DND-41 (cell line): ENCODE results near the gene PSMG1.

Experiments
- ATAC-seq: fragments of 200-7000 bp; cut with Tn5 transposase; 3 replicates; pipeline ENCODE4 v1.9.1; 2021; ENCODE audit warnings: low read depth; ENCODE audit not compliant: insufficient read depth
- DNase-seq: peaks from one replicate; pipeline ENCODE4 v3.0.0-alpha.2; 2020
- H2AFZ ChIP-seq: 2 replicates; pipeline ENCODE4 v1.6.0; 2012; ENCODE audit warnings: low read depth, low read length
- H3K27ac ChIP-seq: 2 replicates; pipeline ENCODE4 v1.5.1; 2012; ENCODE audit warnings: low read length, inconsistent platforms
- H3K27me3 ChIP-seq: fragments of 200-600 bp; sonication (generic); 2 replicates; pipeline ENCODE4 v1.6.0; 2012; ENCODE audit warnings: low read length, mild to moderate bottlenecking, inconsistent platforms; ENCODE audit not compliant: insufficient read depth, poor library complexity
- H3K36me3 ChIP-seq: 2 replicates; pipeline ENCODE4 v1.5.1; 2012; ENCODE audit warnings: low read length, inconsistent platforms; ENCODE audit not compliant: insufficient read depth
- H3K4me1 ChIP-seq: 2 replicates; pipeline ENCODE4 v1.5.1; 2012; ENCODE audit warnings: mild to moderate bottlenecking, low read length; ENCODE audit not compliant: insufficient read depth
- H3K4me2 ChIP-seq: 2 replicates; pipeline ENCODE4 v1.6.0; 2012; ENCODE audit warnings: mild to moderate bottlenecking, moderate library complexity, low read length, inconsistent platforms; ENCODE audit not compliant: insufficient read depth
- H3K4me3 ChIP-seq, 2 experiments: fragments of 200-600 bp in 1 of 2; shearing (Covaris generic) in 1 of 2; 2 replicates each; pipeline ENCODE4 v1.5.1; 2012 to 2016; ENCODE audit warnings: inconsistent platforms in 2 of 2, low read length in 2 of 2, mild to moderate bottlenecking in 2 of 2, low read depth in 1 of 2, moderate library complexity in 1 of 2
- H3K79me2 ChIP-seq: 2 replicates; pipeline ENCODE4 v1.6.0; 2012; ENCODE audit warnings: low read length, inconsistent platforms; ENCODE audit not compliant: insufficient read depth
- H3K9ac ChIP-seq: 2 replicates; pipeline ENCODE4 v1.6.0; 2012; ENCODE audit warnings: low read depth, mild to moderate bottlenecking, inconsistent platforms, low read length, moderate library complexity
- H3K9me3 ChIP-seq: 2 replicates; pipeline ENCODE4 v1.5.1; 2012; ENCODE audit warnings: low read length, moderate library complexity, mild to moderate bottlenecking, inconsistent platforms; ENCODE audit not compliant: insufficient read depth, severe bottlenecking
- H4K20me1 ChIP-seq: 2 replicates; pipeline ENCODE4 v1.6.0; 2012; ENCODE audit warnings: low read length; ENCODE audit not compliant: insufficient read depth
- EZH2 ChIP-seq: IDR thresholded peaks from 3 replicates; pipeline ENCODE4 v1.6.1; 2012; ENCODE audit warnings: borderline replicate concordance, low read depth, mild to moderate bottlenecking, moderate library complexity, low read length, inconsistent platforms; ENCODE audit not compliant: severe bottlenecking
- TF ChIP-seq, protein P1 (sequence below): IDR thresholded peaks from 2 replicates; pipeline ENCODE4 v1.5.1; 2012; ENCODE audit warnings: borderline replicate concordance, low read length, moderate library complexity, mild to moderate bottlenecking; ENCODE audit not compliant: poor library complexity, severe bottlenecking; ENCODE audit errors: extremely low read depth

The PSMG1 gene

DNA sequence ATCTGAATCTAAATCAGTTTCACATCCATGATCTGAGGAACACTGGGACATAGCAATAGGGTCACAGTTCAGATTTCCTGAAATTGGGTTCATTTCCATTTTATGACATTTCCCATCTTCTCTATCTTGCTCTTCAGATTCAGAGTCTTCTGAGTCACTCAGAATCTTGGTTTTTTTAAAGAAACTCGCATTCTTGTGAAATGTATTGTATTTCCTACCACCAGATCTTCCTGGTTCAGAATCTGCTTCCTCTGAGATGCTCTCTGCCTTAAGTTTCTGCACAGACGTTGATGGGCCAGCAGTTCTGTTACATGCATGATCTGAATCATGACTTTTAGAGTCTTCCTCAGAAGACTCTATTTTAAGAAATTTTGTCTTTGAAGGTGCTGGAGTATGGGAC lies 15.5 kb upstream of the PSMG1 start:
- H3K36me3 ChIP-seq = peaks cover 98% of the 10 kb centered on the region
- H3K27me3 ChIP-seq = no peaks in the 10 kb centered on the region
- DNase-seq (no peak), ATAC-seq (no peak)
- no peaks in the 10 kb centered on the region for H3K4me1 ChIP-seq
- no peak overlapping the region for H3K4me3 ChIP-seq
- H3K9me3 ChIP-seq = no peaks in the 10 kb centered on the region
- H2AFZ ChIP-seq = no peak overlapping the region
- H3K79me2 ChIP-seq = no peaks in the 10 kb centered on the region
- no peak overlapping the region for H3K27ac ChIP-seq
- H3K4me2 ChIP-seq = no peak overlapping the region
- no peaks in the 10 kb centered on the region for H4K20me1 ChIP-seq
- no peak overlapping the region for H3K9ac ChIP-seq
- no peak for TF ChIP-seq EZH2
- TF ChIP-seq, protein P1, sequence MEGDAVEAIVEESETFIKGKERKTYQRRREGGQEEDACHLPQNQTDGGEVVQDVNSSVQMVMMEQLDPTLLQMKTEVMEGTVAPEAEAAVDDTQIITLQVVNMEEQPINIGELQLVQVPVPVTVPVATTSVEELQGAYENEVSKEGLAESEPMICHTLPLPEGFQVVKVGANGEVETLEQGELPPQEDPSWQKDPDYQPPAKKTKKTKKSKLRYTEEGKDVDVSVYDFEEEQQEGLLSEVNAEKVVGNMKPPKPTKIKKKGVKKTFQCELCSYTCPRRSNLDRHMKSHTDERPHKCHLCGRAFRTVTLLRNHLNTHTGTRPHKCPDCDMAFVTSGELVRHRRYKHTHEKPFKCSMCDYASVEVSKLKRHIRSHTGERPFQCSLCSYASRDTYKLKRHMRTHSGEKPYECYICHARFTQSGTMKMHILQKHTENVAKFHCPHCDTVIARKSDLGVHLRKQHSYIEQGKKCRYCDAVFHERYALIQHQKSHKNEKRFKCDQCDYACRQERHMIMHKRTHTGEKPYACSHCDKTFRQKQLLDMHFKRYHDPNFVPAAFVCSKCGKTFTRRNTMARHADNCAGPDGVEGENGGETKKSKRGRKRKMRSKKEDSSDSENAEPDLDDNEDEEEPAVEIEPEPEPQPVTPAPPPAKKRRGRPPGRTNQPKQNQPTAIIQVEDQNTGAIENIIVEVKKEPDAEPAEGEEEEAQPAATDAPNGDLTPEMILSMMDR = no peak

DNA sequence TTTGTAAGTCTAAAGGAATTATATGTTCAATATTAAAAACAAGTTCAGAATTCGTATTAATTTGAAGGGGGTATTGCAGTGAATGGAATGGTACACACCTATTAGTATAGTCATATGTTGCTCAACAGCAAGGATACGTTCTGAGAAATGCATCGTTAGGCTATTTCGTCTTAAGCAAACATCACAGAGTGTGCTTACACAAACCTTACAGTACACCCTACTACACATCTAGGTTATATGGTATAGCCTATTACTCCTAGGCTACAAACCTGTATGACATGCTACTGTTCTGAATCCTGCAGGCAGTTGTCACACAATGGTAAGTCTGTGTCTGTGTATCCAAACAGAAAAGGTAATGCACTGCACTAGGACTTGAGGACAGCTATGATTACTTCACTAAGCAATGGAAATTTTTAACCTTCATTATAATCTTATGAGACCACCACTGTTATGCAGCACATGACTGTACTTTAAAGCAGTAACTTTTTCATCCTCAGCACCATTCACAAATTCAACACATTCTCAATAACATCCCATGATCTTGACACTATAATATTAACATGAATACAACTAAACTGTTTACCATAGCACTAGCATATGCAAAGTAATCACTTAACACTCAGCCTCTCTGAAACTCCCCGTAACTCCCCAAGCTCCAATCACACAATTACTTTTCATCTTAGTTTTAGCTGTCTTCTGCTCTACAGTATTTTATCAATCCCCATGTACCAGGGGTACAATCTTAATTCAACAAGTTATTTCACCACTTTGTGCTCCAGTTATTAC lies 14.4 kb upstream of the PSMG1 start:
- no peak for ATAC-seq
- H3K36me3 ChIP-seq = peaks cover 93% of the 10 kb centered on the region
- H4K20me1 ChIP-seq = no peaks in the 10 kb centered on the region
- no peaks in the 10 kb centered on the region for H3K4me1 ChIP-seq
- H3K79me2 ChIP-seq = no peaks in the 10 kb centered on the region
- no peak overlapping the region for H3K27ac ChIP-seq
- H3K4me2 ChIP-seq = no peak overlapping the region
- no peak overlapping the region for H3K4me3 ChIP-seq
- no peaks in the 10 kb centered on the region for H3K9me3 ChIP-seq
- no peak overlapping the region for H3K9ac ChIP-seq
- H2AFZ ChIP-seq = no peak overlapping the region
- H3K27me3 ChIP-seq = no peaks in the 10 kb centered on the region
- DNase-seq = no peak
- TF ChIP-seq, protein P1 = no peak
- TF ChIP-seq EZH2 = no peak

DNA sequence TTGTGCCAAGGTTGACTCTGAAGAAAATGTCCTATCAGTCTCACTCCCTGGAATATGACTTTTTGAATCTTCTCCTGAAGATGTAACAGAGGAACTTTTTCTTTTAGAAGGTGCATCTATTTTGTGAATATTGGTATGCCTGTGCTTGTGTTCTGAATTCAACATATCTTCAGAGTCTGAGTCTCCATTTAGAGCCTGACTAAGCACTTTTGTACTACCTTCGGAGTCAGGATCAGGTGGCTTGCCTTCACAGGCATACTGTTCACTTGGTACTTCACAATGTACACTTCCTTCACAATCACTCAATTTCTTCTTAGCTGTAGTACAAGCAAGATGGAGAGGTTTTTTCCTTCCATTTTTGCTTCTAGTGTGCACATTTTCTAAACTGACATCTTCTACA lies 13.6 kb upstream of the PSMG1 start:
- Histone ChIP-seq H3K9ac (no peak overlapping the region), H3K27ac (no peak overlapping the region), H3K4me3 (no peak overlapping the region), H3K4me1 (no peaks in the 10 kb centered on the region), H3K79me2 (no peaks in the 10 kb centered on the region), H3K4me2 (no peak overlapping the region), H3K27me3 (no peaks in the 10 kb centered on the region), H3K9me3 (no peaks in the 10 kb centered on the region), H4K20me1 (no peaks in the 10 kb centered on the region), H2AFZ (no peak overlapping the region), H3K36me3 (peaks cover 85% of the 10 kb centered on the region)
- DNase-seq = no peak
- no peak for ATAC-seq
- TF ChIP-seq EZH2 = no peak
- TF ChIP-seq, protein P1 = no peak

DNA sequence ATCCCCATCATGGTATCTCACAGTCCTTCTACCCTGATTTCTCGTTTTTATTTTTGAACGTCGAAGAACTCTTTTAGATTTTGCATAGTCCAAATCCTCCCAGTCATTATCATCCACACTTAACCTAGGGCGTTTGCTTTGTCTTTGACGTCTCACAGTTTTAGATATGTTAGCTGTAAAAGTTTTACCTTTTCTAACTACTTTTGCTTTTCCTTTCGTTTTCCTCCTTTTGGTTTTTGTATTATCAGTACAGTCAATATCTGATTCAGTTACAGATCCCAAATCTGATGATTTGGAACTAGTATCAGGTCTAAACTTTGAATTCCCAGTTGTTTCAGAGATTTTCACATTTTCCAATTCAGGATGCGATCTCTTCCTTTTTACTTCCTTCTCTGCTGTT lies 13.1 kb upstream of the PSMG1 start:
- peaks cover 79% of the 10 kb centered on the region for H3K36me3 ChIP-seq
- H3K4me1 ChIP-seq = no peaks in the 10 kb centered on the region
- ATAC-seq = no peak
- H3K4me3 ChIP-seq = no peak overlapping the region
- DNase-seq = no peak
- no peaks in the 10 kb centered on the region for H3K27me3 ChIP-seq
- no peak overlapping the region for H3K9ac ChIP-seq
- H3K27ac ChIP-seq = no peak overlapping the region
- H3K9me3 ChIP-seq = no peaks in the 10 kb centered on the region
- H4K20me1 ChIP-seq = no peaks in the 10 kb centered on the region
- no peak overlapping the region for H2AFZ ChIP-seq
- no peaks in the 10 kb centered on the region for H3K79me2 ChIP-seq
- no peak for TF ChIP-seq EZH2
- TF ChIP-seq, protein P1 = no peak
- no peak overlapping the region for H3K4me2 ChIP-seq
